Vagina (tissue), 2 donors: ENCODE results near the gene DOK5. TPM values are rescaled to one million over a fixed set of nuclear protein-coding genes. Genes with fewer than 3 reads are reported as not detected.

Experiments used
- DNase-seq, 2 donors: peaks; one replicate each; pipeline ENCODE4 v3.0.0-alpha.2; 2017; ENCODE audit errors: extremely low spot score in 2 of 2
- H3K27ac ChIP-seq: fragments of 200-600 bp; sonication (generic); one replicate; pipeline ENCODE4 v1.5.1; 2019
- H3K27me3 ChIP-seq: fragments of 200-600 bp; sonication (generic); one replicate; pipeline ENCODE4 v1.5.1; 2019
- H3K36me3 ChIP-seq, 2 donors: fragments of 200-600 bp; sonication (generic); one replicate each; pipeline ENCODE4 v1.5.1; 2017 to 2019
- H3K4me1 ChIP-seq: fragments of 200-600 bp; sonication (generic); one replicate; pipeline ENCODE4 v1.5.1; 2019
- H3K4me3 ChIP-seq, 2 donors: fragments of 200-600 bp; sonication (generic); 1 replicate in 1 of 2; 2 replicates in 1 of 2; pipeline ENCODE4 v1.5.1; 2016 to 2019
- H3K9me3 ChIP-seq: fragments of 200-600 bp; sonication (generic); one replicate; pipeline ENCODE4 v1.5.1; 2019
- CTCF ChIP-seq, 3 experiments: fragments of 450-650 bp in 2 of 3; fragments of 200-600 bp in 1 of 3; sonication (generic) in 1 of 3; IDR thresholded peaks; one replicate each; pipeline ENCODE4 v1.5.1; 2017 to 2019; ENCODE audit warnings: antibody characterized with exemption in 3 of 3, mild to moderate bottlenecking in 2 of 3, moderate library complexity in 2 of 3
- POLR2A ChIP-seq, 2 donors: fragments of 450-650 bp; IDR thresholded peaks; one replicate each; pipeline ENCODE4 v1.6.1; 2017; ENCODE audit warnings: antibody characterized with exemption in 2 of 2, mild to moderate bottlenecking in 2 of 2, moderate library complexity in 2 of 2
- POLR2AphosphoS5 ChIP-seq, 2 donors: sonication (generic); formaldehyde crosslinking; IDR thresholded peaks; one replicate each; pipeline ENCODE4 v1.9.0; 2017; ENCODE audit warnings: antibody characterized with exemption in 2 of 2, mild to moderate bottlenecking in 2 of 2, low read depth in 1 of 2; ENCODE audit not compliant: insufficient read depth in 1 of 2
- intact Hi-C: fragments of 100-400 bp; cut with DNase I; formaldehyde crosslinking; loops from one replicate; pipeline ENCODE4 v1.15.1; 2023
- total RNA-seq: library from RNA; depleted of rRNA; stranded (reverse); fragments of >200 nt; gene quantifications from one replicate; pipeline ENCODE4 v1.2.3, GENCODE V29; 2016

The DOK5 gene
- total RNA-seq, 1 donor from 2014 or later, result 2.5 TPM

- TF ChIP-seq CTCF (IDR thresholded peaks at IDR 0.05) (no peak), POLR2AphosphoS5 (IDR thresholded peaks at IDR 0.05; ENCODE audit: insufficient read depth in 1 of 2, low read depth in 1 of 2) (no peak), POLR2A (IDR thresholded peaks at IDR 0.05) (no peak)
- H3K27ac ChIP-seq, result no peak overlapping the region
- no peaks in the 10 kb centered on the region for H3K27me3 ChIP-seq
Observed at GRCh38 chr20:54619682-54620081, 144.3 kb downstream of the DOK5 start.

GRCh38 chr20:54620611-54621010 lies 145.2 kb downstream of the DOK5 start:
- Histone ChIP-seq H3K36me3 (no peaks in the 10 kb centered on the region), H3K27me3 (no peaks in the 10 kb centered on the region), H3K27ac (no peak overlapping the region), H3K4me1 (no peaks in the 10 kb centered on the region), H3K9me3 (no peaks in the 10 kb centered on the region), H3K4me3 (no peak overlapping the region)
- TF ChIP-seq CTCF (IDR thresholded peaks at IDR 0.05) (no peak), POLR2AphosphoS5 (IDR thresholded peaks at IDR 0.05; ENCODE audit: insufficient read depth in 1 of 2, low read depth in 1 of 2) (no peak), POLR2A (IDR thresholded peaks at IDR 0.05) (no peak)
- DNase-seq, result no peak
- intact Hi-C loops, result no loop called here

More at GRCh38 chr20:54619682-54620081, 144.3 kb downstream of the DOK5 start:
- H3K4me3 ChIP-seq, result no peak overlapping the region
- H3K9me3 ChIP-seq, result no peaks in the 10 kb centered on the region
- DNase-seq, result no peak
- H3K36me3 ChIP-seq, result no peaks in the 10 kb centered on the region
- H3K4me1 ChIP-seq, result no peaks in the 10 kb centered on the region
- intact Hi-C loops, result no loop called here

- H3K4me3 ChIP-seq, result no peak overlapping the region
- H3K36me3 ChIP-seq, result no peaks in the 10 kb centered on the region
- no peaks in the 10 kb centered on the region for H3K4me1 ChIP-seq
- TF ChIP-seq POLR2A (IDR thresholded peaks at IDR 0.05), result no peak
- TF ChIP-seq POLR2AphosphoS5 (IDR thresholded peaks at IDR 0.05; ENCODE audit: insufficient read depth in 1 of 2, low read depth in 1 of 2), result no peak
- TF ChIP-seq CTCF (IDR thresholded peaks at IDR 0.05), result no peak
- H3K27me3 ChIP-seq, result no peaks in the 10 kb centered on the region
- H3K9me3 ChIP-seq, result no peaks in the 10 kb centered on the region
- H3K27ac ChIP-seq, result no peak overlapping the region
- intact Hi-C loops, result no loop called here
- no peak for DNase-seq
Observed at GRCh38 chr20:54622333-54623295, 147.2 kb downstream of the DOK5 start.

GRCh38 chr20:54623991-54624569 lies 148.7 kb downstream of the DOK5 start:
- TF ChIP-seq CTCF (IDR thresholded peaks at IDR 0.05) (no peak), POLR2A (IDR thresholded peaks at IDR 0.05) (no peak), POLR2AphosphoS5 (IDR thresholded peaks at IDR 0.05; ENCODE audit: insufficient read depth in 1 of 2, low read depth in 1 of 2) (no peak)
- Histone ChIP-seq H3K4me1 (no peaks in the 10 kb centered on the region), H3K27ac (no peak overlapping the region), H3K9me3 (no peaks in the 10 kb centered on the region), H3K27me3 (no peaks in the 10 kb centered on the region), H3K36me3 (no peaks in the 10 kb centered on the region), H3K4me3 (no peak overlapping the region)
- DNase-seq, result no peak
- intact Hi-C loops, result no loop called here
